COLO668 (cell line): ENCODE data around the gene EFNB2.

Experiments
- DNase-seq: peaks from one replicate; lab custom pipeline; 2025; ENCODE audit not compliant: unreplicated experiment; lab: John Stamatoyannopoulos, UW

EFNB2 gene

GRCh38 chr13:106535552-106536243 is at the start of gene EFNB2:
TSS of gene EFNB2 (minus strand) at chr13:106535662. CDS start at chr13:106534964, 698 bp downstream.
- DNase-seq, result peak; percentile 100

- no peak for DNase-seq
Measured at GRCh38 chr13:106581225-106581624, 45.8 kb upstream of the EFNB2 start.

GRCh38 chr13:106575896-106576295 is 40.4 kb upstream of the EFNB2 start:
- no peak for DNase-seq

GRCh38 chr13:106573868-106574267 is 38.4 kb upstream of the EFNB2 start:
- DNase-seq, result no peak

- DNase-seq, result no peak
Measured at GRCh38 chr13:106573284-106573846, 37.9 kb upstream of the EFNB2 start.

- no peak for DNase-seq
Measured at GRCh38 chr13:106570299-106570852, 34.9 kb upstream of the EFNB2 start.

- DNase-seq, result no peak
Measured at GRCh38 chr13:106569233-106570095, 34.0 kb upstream of the EFNB2 start.

- peak; percentile 27 for DNase-seq
Measured at GRCh38 chr13:106568299-106569003, 33.0 kb upstream of the EFNB2 start.

GRCh38 chr13:106567474-106568298 is 32.2 kb upstream of the EFNB2 start, which contains the start of gene ARGLU1:
TSS of gene ARGLU1 (minus strand) at chr13:106568137. CDS start at chr13:106567919, 218 bp downstream.
- DNase-seq, result peak; percentile 98

- DNase-seq, result peak; percentile 79
Measured at GRCh38 chr13:106566641-106567473, 31.4 kb upstream of the EFNB2 start.

GRCh38 chr13:106565127-106565775 is 29.8 kb upstream of the EFNB2 start:
- no peak for DNase-seq

- DNase-seq, result no peak
Measured at GRCh38 chr13:106562301-106562700, 26.8 kb upstream of the EFNB2 start.

- DNase-seq, result no peak
Measured at GRCh38 chr13:106561551-106562170, 26.2 kb upstream of the EFNB2 start.

- no peak for DNase-seq
Measured at GRCh38 chr13:106560821-106561220, 25.4 kb upstream of the EFNB2 start.

GRCh38 chr13:106558527-106558926 is 23.1 kb upstream of the EFNB2 start:
- DNase-seq, result no peak

GRCh38 chr13:106555631-106556328 is 20.3 kb upstream of the EFNB2 start:
- no peak for DNase-seq

- DNase-seq, result no peak
Measured at GRCh38 chr13:106551751-106552150, 16.3 kb upstream of the EFNB2 start.

GRCh38 chr13:106551350-106551749 is 15.9 kb upstream of the EFNB2 start:
- no peak for DNase-seq
